ENCODE data around the gene CPLANE1.

Gene CPLANE1

DNA sequence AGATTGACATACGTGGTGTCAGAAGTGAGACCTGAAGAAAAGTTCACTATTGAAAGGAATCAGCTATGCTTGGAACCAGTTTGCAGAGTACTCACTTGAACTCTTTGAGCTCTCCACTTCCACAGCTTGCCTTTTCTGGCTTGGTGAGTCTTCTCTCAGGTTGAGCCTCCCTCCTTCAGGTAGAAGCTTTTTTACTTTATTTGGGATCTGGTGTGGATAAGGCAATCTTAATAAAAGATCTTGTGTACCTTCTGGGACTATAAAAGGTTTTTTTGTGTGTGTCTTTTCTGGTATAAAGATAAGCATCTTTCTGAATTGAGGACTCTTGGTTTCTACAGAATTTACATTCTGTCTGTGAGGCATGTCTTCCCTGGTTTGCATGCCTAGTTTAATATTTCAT, 5.4 kb upstream of the CPLANE1 start:
- no peak overlapping the region for H3K4me3 ChIP-seq (ENCODE audit: low read depth, low read length)
- TF ChIP-seq, protein P1, sequence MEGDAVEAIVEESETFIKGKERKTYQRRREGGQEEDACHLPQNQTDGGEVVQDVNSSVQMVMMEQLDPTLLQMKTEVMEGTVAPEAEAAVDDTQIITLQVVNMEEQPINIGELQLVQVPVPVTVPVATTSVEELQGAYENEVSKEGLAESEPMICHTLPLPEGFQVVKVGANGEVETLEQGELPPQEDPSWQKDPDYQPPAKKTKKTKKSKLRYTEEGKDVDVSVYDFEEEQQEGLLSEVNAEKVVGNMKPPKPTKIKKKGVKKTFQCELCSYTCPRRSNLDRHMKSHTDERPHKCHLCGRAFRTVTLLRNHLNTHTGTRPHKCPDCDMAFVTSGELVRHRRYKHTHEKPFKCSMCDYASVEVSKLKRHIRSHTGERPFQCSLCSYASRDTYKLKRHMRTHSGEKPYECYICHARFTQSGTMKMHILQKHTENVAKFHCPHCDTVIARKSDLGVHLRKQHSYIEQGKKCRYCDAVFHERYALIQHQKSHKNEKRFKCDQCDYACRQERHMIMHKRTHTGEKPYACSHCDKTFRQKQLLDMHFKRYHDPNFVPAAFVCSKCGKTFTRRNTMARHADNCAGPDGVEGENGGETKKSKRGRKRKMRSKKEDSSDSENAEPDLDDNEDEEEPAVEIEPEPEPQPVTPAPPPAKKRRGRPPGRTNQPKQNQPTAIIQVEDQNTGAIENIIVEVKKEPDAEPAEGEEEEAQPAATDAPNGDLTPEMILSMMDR (IDR thresholded peaks at IDR 0.05; ENCODE audit: insufficient read depth, low read depth, low read length, missing control alignments): no peak
- DNase-seq (ENCODE audit: low read depth): no peak

DNA sequence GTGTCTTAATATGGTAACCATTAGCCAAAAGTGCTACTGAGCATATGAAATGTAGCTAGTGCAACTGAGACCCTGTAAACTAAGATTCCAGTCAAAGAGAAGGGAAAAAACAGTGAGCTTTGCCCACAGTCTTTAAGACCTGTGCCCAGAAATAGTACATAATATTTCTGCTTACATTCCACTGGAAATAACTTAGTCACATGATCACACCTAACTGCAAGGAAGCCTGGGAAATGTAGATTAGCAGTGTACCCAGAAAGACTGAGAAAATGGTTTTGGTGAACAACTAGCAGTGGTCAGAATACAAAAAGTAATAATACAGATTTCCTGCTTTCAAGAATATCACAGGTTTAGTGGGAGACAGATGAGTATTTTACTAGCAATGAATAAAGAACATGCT, 2.5 kb upstream of the CPLANE1 start:
- DNase-seq (ENCODE audit: low read depth): no peak
- TF ChIP-seq, protein P1 (IDR thresholded peaks at IDR 0.05; ENCODE audit: insufficient read depth, low read depth, low read length, missing control alignments): no peak
- no peak overlapping the region for H3K4me3 ChIP-seq (ENCODE audit: low read depth, low read length)

DNA sequence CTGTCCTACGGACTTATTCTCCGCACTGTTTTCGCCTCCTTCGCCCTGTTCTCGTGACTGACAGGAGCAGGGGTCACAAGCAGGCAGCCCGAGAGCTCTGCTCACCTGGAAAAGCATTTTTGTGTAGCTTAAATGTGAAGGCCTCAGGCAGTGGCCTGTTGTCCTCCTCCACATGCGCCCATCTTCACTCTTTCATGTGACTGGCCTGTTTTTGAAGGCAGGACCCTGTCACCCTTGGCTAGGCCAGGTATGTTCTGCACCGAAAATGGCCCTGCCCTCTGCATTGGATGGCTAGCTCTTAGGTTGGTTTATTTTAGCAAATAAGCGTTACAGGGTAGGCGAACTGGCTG, 614 bp upstream of the CPLANE1 start:
- H3K4me3 ChIP-seq (ENCODE audit: low read depth, low read length): peak overlapping the region; percentile 93
- TF ChIP-seq, protein P1 (IDR thresholded peaks at IDR 0.05; ENCODE audit: insufficient read depth, low read depth, low read length, missing control alignments): no peak
- DNase-seq (ENCODE audit: low read depth): peak; percentile 5

DNA sequence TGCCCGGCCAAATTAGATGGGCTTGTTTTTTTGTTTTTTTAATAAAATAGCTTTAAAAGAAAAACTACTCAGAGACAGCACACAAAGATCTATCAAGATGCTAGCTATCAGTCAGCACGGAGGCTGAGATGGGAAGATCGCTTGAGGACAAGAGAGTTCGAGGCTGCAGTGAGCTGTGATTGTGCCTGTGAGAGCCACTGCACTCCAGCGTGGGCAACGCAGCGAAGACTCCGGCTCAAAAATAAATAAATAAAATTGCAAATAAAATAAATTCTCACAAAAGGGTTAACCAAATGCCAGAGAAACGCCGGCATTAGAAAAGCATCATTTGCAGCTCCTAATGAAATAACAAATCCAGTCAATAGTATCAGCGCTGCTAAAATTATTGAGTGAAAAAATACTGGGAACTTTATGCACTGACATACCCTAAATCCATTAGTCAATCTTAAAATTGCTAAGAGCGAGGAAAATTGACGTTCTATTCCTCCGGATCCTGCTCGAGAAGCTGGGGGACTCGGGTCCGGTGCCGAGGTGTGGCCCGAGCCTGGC, 681 bp downstream of the CPLANE1 start:
- H3K4me3 ChIP-seq (ENCODE audit: low read depth, low read length): peak overlapping the region; percentile 93
- TF ChIP-seq, protein P1 (IDR thresholded peaks at IDR 0.05; ENCODE audit: insufficient read depth, low read depth, low read length, missing control alignments): no peak
- peak; percentile 20 for DNase-seq (ENCODE audit: low read depth)

DNA sequence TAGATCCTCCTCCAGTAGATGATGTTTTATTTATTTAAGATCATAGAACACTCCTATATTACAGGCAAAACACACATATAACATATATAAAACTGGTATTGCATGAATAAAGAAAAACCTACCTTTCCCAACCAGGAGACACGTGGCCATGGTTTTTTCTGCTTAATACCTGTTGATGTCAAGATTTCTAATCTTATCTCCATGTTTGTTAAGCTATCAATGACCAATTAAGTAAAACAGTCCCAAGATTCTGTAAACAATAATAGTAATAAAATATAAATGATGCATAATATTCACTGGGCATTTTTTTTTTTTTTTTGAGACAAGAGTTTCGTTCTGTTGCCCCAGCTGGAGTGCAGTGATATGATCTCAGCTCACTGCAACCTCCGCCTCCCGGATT, 1.7 kb downstream of the CPLANE1 start:
- DNase-seq (ENCODE audit: low read depth): no peak
- TF ChIP-seq, protein P1 (IDR thresholded peaks at IDR 0.05; ENCODE audit: insufficient read depth, low read depth, low read length, missing control alignments): no peak
- no peak overlapping the region for H3K4me3 ChIP-seq (ENCODE audit: low read depth, low read length)

DNA sequence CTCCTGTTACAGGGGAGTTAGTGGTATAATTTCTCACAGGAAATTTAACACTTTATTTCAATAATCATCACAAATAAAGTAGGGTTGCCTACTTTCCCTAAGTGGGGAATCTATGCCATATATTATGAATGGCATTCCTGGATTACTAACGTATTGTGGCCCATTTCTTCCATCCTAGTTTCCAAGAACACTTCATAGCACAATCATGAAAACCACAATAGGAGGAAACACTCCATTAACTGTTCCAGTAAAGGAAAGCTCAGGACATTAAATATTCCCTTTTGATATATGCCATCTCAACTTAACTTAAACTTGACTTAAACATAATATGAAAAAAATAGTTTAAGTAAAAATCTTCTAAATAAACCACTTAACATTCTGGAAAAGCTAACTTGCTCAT, 2.1 kb downstream of the CPLANE1 start:
- TF ChIP-seq, protein P1 (IDR thresholded peaks at IDR 0.05; ENCODE audit: insufficient read depth, low read depth, low read length, missing control alignments): no peak
- H3K4me3 ChIP-seq (ENCODE audit: low read depth, low read length): no peak overlapping the region
- no peak for DNase-seq (ENCODE audit: low read depth)

DNA sequence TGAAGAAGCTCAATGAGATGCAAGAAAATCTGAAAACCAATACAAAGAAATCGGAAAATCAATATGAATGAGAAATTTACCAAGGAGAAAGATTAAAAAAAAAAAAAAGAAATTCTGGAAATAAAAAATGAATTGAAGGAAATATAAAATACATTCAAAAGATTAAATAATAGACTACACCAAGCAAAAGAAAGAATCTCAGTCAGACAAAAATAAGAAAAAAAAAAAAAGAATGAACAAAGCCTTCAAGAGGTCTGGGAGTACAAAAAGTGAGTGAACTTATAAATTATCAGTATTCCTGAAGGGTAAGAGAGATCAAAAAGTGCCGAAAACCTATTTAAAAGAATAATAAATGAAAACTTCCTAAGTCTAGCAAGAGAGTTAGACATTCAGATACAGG, 14.9 kb downstream of the CPLANE1 start:
- TF ChIP-seq, protein P1 (IDR thresholded peaks at IDR 0.05; ENCODE audit: insufficient read depth, low read depth, low read length, missing control alignments): no peak
- H3K4me3 ChIP-seq (ENCODE audit: low read depth, low read length): no peak overlapping the region
- DNase-seq (ENCODE audit: low read depth): no peak
